GM19468 (cell line): Measurements from ENCODE around the gene GATAD2B.
"Not testable (repeated sequence)": the region's sequence is repeated elsewhere in the genome, so short reads cannot be mapped to it uniquely, and the experiment has no call there.

Experiments
- ATAC-seq: cut with Tn5 transposase; IDR thresholded peaks from one replicate; pipeline ENCODE4 v1.9.1; 2021; ENCODE audit warnings: mild to moderate bottlenecking, moderate library complexity, moderate number of reproducible peaks; ENCODE audit not compliant: unreplicated experiment; ENCODE audit errors: extremely low read depth

Gene GATAD2B

GRCh38 chr1:153903841-153904455 lies 18.8 kb downstream of the GATAD2B start:
- no peak for ATAC-seq

DNA sequence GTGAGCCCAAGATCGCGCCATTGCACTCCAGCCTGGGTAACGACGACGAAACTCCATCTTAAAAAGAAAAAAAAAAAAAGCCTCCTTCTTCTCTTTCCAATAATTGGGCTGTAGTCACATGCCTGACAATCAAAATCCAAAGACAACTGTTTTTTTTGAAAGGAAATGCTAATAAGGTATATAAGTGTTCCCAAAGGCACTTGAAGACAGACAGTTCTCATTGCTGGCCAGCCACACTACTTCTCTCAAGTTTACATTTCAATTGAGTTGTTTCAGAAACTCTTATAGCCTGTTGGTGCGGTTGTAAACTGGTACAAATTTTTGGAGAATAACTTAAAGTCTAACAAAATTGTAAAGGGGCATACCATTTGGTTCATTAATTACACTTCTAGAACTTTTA lies 23.3 kb downstream of the GATAD2B start:
- ATAC-seq = no peak

GRCh38 chr1:153895866-153896265 lies 26.9 kb downstream of the GATAD2B start:
- not testable (repeated sequence) for ATAC-seq

- ATAC-seq = not testable (repeated sequence)
Measured at GRCh38 chr1:153891042-153891441, 31.7 kb downstream of the GATAD2B start.

- ATAC-seq = peak; percentile 19
Measured at GRCh38 chr1:153888533-153888932, 34.2 kb downstream of the GATAD2B start.

GRCh38 chr1:153886127-153886526 lies 36.6 kb downstream of the GATAD2B start:
- ATAC-seq = no peak

DNA sequence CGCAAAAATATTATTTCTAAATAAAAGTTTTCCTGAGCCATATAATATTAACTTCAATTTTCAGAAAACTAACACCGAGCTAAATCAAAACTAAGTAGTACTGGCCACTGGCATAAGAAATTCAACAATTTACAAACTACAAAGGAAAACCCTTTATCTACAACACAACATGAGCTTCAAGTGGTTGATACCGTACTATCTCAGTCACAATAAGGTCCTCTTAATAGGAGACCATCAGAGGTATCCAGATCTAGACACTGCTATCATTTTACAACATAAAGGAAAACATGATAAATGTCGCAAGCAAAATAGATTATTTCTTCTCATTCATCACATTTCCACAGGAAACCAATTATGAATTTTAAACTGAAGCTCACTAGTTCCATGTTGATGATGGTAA lies 39.5 kb downstream of the GATAD2B start:
- ATAC-seq = no peak

- ATAC-seq = no peak
Measured at GRCh38 chr1:153882296-153882912, 40.4 kb downstream of the GATAD2B start.

- no peak for ATAC-seq
Measured at GRCh38 chr1:153881751-153882150, 41.0 kb downstream of the GATAD2B start.

DNA sequence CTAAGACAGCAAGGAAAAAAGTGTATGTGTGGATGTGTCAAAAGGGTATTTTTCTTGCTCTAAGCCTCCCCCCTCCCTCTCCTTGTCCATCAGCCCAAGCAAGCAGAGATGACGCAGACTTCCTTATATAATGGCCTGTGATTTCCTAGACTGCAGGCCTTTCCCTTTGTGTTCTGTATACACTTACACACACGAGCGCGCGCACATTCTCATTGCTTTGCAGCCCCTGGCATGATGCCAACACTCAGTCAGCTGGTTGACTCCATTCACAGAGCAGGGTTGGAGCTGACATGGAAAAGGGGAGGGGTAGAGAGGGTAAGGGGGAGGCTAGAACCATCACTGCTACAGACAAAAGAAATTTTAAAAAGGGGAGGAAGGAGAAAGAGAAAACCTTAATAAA lies 41.8 kb downstream of the GATAD2B start:
- no peak for ATAC-seq

DNA sequence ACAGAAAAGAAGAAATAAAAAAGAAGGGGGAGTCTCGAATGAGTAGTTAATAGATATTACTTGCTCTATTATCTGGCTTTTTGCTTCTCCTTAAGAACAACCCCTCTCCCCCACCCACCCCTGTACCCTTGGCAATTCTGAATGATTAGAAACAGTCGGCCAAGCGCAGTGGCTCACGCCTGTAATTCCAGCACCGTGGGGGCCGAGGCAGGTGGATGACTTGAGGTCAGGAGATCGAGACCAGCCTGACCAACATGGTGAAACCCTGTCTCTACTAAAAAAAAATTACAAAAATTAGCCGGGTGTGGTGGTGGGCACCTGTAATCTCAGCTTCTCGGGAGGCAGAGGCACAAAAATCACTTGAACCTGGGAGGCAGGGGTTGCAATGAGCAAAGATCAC lies 42.7 kb downstream of the GATAD2B start:
- no peak for ATAC-seq

- ATAC-seq = no peak
Measured at GRCh38 chr1:153877112-153877511, 45.7 kb downstream of the GATAD2B start.

GRCh38 chr1:153872934-153873333 lies 49.8 kb downstream of the GATAD2B start:
- no peak for ATAC-seq

DNA sequence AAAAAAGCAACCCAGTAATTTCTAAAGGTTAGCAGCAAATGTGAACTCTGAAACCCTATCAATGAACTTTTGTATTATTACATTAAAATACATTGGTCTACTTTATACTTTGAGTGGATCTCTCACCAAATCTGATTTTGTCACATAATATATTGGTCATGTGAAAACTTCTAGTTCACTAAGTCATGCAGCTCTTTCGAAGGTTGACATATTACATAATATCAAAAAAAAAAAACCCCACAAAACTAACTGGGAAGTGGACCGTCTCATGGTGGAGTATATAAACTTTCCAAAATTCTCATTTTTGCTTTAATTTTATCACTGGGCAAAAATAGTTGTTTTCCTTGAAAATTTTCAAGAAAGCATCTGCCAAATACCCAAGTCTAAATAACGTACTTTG lies 50.4 kb downstream of the GATAD2B start:
- ATAC-seq = no peak

- ATAC-seq = no peak
Measured at GRCh38 chr1:153869486-153869885, 53.3 kb downstream of the GATAD2B start.

GRCh38 chr1:153866045-153866850 lies 56.5 kb downstream of the GATAD2B start:
- no peak for ATAC-seq

- no peak for ATAC-seq
Measured at GRCh38 chr1:153860285-153860684, 62.5 kb downstream of the GATAD2B start.

- ATAC-seq = no peak
Measured at GRCh38 chr1:153857505-153857904, 65.3 kb downstream of the GATAD2B start.

- no peak for ATAC-seq
Measured at GRCh38 chr1:153856763-153857162, 66.0 kb downstream of the GATAD2B start.

DNA sequence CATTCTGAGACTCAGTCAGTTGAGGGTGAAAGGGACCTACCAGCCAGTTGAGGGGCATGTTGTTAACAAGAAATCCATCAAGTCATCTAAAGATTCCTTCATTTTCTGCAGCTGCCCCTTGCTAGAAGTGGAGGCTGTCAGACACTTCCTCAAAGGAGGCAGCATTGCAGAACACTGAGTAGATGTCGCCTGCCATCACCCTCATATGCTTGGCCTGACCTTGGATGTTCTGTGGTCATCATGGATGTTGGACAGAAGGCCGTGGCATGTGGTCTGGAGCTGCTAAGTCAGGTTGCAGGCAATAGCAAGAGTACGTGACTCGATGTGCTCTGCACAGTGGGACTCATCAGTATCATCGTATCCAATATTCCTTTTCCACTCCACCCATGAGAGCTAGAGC lies 70.6 kb downstream of the GATAD2B start:
- no peak for ATAC-seq

DNA sequence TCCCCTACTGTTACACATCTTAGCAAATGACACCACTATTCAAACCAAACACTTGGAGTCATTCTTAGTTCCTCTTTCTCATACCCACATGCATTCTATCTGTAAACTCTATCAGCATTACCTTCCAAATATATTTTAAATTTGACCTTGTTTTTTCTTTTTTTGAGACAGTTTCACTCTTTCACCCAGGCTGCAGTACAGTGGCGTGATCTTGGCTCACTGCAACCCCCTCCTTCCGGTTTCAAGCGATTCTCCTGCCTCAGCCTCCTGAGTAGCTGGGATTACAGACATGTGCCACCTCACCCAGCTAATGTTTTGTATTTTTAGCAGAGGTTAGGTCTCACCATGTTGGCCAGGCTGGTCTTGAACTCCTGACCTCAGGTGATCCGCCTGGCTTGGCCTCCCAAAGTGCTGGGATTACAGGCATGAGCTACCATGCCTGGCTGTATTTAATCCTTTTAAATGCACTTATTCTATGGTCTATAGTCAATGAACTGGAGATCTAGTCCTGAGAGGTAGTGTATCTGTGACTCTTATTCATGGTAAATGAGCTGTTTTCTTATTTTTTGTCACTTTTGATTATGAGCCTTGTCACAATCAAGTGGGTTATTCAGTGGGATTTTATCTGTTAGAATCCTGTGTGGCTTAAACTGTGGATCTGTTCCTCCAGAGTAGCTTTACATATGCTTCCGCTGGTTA lies 73.1 kb downstream of the GATAD2B start:
- ATAC-seq = peak; percentile 31
